ENCODE measurements around the gene SSR4.
A peak's percentile ranks its signal among the peaks of the same experiment; 100 is the strongest.

Gene SSR4

GRCh38 chrX:153779891-153780677 is 14.4 kb upstream of the SSR4 start:
- DNase-seq (ENCODE audit: insufficient read length, low spot score) (no peak), FAIRE-seq (no peak)
- no peak for TF ChIP-seq CTCF (IDR thresholded peaks at IDR 0.05; ENCODE audit: insufficient read depth, missing control alignments)

- no peak for TF ChIP-seq CTCF (IDR thresholded peaks at IDR 0.05; ENCODE audit: insufficient read depth, missing control alignments)
- DNase-seq (ENCODE audit: insufficient read length, low spot score) (no peak), FAIRE-seq (no peak)
Observed at GRCh38 chrX:153780678-153781427, 13.6 kb upstream of the SSR4 start, which contains the start of gene SRPK3. Gene SRPK3 (plus strand): TSS chrX:153781041. CDS start chrX:153781087, 46 bp downstream.

GRCh38 chrX:153781428-153782047 is 12.9 kb upstream of the SSR4 start:
- no peak for FAIRE-seq
- no peak for TF ChIP-seq CTCF (IDR thresholded peaks at IDR 0.05; ENCODE audit: insufficient read depth, missing control alignments)

DNA sequence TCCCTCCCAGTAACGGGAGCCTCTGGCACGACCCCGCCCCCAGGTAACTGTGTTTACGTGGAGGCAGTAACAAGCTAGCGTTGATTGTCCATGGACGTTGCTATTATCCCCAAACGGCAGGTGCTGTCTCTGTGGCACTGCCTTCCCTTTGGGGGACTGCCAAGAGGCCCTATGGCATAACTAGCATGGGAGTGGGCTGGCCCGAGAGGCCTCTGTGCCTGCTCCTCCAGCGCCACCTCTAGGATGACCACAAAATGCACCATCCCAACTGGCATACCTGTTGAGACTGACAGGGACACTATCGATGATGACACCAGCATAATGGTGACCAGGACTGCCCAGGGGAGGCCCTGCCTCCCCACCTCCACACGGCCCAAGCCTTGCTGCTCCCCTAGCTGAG is 12.2 kb upstream of the SSR4 start:
- DNase-seq (ENCODE audit: insufficient read length, low spot score) (no peak), FAIRE-seq (no peak)
- peak; percentile 19 for TF ChIP-seq CTCF (IDR thresholded peaks at IDR 0.05; ENCODE audit: insufficient read depth, missing control alignments)

More at GRCh38 chrX:153781428-153782047, 12.9 kb upstream of the SSR4 start:
- DNase-seq (ENCODE audit: insufficient read length, low spot score): no peak

- FAIRE-seq (no peak), DNase-seq (ENCODE audit: insufficient read length, low spot score) (no peak)
- TF ChIP-seq CTCF (IDR thresholded peaks at IDR 0.05; ENCODE audit: insufficient read depth, missing control alignments): no peak
Observed at GRCh38 chrX:153782871-153783270, 11.6 kb upstream of the SSR4 start.

DNA sequence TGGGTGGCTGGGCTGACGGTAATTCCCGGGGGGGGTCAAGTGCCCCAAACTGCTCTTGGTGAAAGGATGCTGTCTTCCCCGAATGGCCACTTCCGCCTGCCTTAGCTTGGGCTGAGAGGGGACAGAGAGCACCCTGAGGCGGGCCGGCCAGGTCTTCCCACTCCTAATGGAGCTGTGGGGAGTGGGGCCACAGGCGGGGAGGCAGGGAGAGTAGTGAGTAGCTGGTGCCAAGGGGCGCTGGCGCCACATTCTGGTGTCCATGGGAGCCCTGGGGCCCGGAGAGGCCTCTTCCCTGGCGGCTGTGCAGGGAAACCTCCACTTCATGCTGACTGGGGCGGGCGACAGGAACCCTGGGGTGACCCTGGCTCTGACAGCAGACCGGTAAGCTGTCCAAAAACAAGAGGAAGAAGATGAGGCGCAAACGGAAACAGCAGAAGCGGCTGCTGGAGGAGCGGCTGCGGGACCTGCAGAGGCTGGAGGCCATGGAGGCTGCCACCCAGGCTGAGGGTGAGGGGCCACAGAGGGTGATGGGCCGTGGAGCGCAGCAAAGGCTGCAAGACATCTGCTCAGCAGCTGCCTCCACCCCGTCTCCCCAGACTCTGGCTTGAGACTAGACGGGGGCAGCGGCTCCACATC is 11.0 kb upstream of the SSR4 start:
- DNase-seq (ENCODE audit: insufficient read length, low spot score) (no peak), FAIRE-seq (no peak)
- no peak for TF ChIP-seq CTCF (IDR thresholded peaks at IDR 0.05; ENCODE audit: insufficient read depth, missing control alignments)
